Endothelial cell of umbilical vein (primary cell): Measurements from ENCODE around the gene SSH2.

ENCODE experiments used
- EZH2 ChIP-seq: IDR thresholded peaks from 2 replicates; pipeline ENCODE4 v1.6.1; 2012; ENCODE audit warnings: borderline replicate concordance, low read depth, mild to moderate bottlenecking, moderate library complexity, low read length, inconsistent platforms; ENCODE audit not compliant: severe bottlenecking
- GATA2 ChIP-seq: IDR thresholded peaks from 2 replicates; pipeline ENCODE4 v1.7.0; 2011; ENCODE audit warnings: low read depth, mild to moderate bottlenecking, moderate library complexity, mixed read lengths, low read length; ENCODE audit not compliant: insufficient read length, insufficient read depth
- JUN ChIP-seq: IDR thresholded peaks from 2 replicates; pipeline ENCODE4 v1.6.1; 2011; ENCODE audit warnings: borderline replicate concordance, low read depth; ENCODE audit not compliant: insufficient read length, insufficient read depth
- MYC ChIP-seq: IDR thresholded peaks from one replicate; pipeline ENCODE4 v1.6.1; 2011; ENCODE audit warnings: mild to moderate bottlenecking, low read depth, low read length
- POLR2A ChIP-seq: IDR thresholded peaks from 2 replicates; pipeline ENCODE4 v1.6.1; 2012; ENCODE audit warnings: low read depth, mild to moderate bottlenecking, control low read depth, low read length
- POLR2AphosphoS5 ChIP-seq: IDR thresholded peaks from 2 replicates; pipeline ENCODE4 v1.6.1; 2012; ENCODE audit warnings: low read depth, mild to moderate bottlenecking, control low read depth, low read length, moderate library complexity; ENCODE audit not compliant: insufficient read depth
- TF ChIP-seq, protein P1 (sequence below), 2 donors: IDR thresholded peaks; 1 replicate in 1 of 2; 2 replicates in 1 of 2; pipeline ENCODE4 v1.5.1; 2011; ENCODE audit warnings: low read length in 2 of 2, mild to moderate bottlenecking in 2 of 2, moderate library complexity in 2 of 2, control low read depth in 1 of 2, inconsistent platforms in 1 of 2, low read depth in 1 of 2; ENCODE audit not compliant: insufficient read depth in 1 of 2; ENCODE audit errors: extremely low read depth in 1 of 2
- TF ChIP-seq, protein P2 (sequence below): IDR thresholded peaks from 2 replicates; pipeline ENCODE4 v1.6.1; 2011; ENCODE audit not compliant: insufficient read depth, insufficient read length

DNA sequence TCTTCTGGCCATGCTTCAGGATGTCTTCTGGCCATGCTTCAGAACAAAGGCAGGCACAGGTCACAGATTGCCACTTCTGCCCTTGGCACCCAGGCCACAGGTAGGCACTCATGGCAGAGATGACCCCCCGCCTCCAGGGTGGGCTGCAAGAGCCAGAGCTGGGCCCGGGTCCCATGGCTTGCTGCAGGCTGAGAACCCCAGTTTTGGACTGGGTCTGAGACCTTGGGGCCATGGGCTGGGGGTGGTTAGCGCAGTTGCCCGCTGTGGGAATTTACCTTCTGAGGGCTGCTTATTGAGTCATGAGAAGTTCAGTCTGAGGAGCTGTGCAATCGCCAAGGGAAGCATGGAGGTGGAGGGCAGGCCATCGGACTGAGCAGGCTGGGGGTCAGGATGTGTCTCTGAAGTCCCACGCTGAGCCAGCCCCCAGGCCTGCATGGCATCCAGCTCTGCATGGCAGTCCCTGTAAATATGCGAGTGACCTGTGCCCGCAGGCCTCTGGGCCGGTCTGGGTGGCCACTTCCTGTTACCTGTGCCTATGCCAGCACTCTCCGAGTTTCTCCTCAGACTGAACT lies 335.4 kb downstream of the SSH2 start:
- TF ChIP-seq MYC (no peak), POLR2A (no peak), EZH2 (no peak), POLR2AphosphoS5 (no peak), JUN (no peak), GATA2 (no peak)
- TF ChIP-seq, protein P1, sequence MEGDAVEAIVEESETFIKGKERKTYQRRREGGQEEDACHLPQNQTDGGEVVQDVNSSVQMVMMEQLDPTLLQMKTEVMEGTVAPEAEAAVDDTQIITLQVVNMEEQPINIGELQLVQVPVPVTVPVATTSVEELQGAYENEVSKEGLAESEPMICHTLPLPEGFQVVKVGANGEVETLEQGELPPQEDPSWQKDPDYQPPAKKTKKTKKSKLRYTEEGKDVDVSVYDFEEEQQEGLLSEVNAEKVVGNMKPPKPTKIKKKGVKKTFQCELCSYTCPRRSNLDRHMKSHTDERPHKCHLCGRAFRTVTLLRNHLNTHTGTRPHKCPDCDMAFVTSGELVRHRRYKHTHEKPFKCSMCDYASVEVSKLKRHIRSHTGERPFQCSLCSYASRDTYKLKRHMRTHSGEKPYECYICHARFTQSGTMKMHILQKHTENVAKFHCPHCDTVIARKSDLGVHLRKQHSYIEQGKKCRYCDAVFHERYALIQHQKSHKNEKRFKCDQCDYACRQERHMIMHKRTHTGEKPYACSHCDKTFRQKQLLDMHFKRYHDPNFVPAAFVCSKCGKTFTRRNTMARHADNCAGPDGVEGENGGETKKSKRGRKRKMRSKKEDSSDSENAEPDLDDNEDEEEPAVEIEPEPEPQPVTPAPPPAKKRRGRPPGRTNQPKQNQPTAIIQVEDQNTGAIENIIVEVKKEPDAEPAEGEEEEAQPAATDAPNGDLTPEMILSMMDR (IDR thresholded peaks at IDR 0.05; ENCODE audit: extremely low read depth in 1 of 2, insufficient read depth in 1 of 2, low read depth in 1 of 2, low read length in 2 of 2): no peak
- TF ChIP-seq, protein P2, sequence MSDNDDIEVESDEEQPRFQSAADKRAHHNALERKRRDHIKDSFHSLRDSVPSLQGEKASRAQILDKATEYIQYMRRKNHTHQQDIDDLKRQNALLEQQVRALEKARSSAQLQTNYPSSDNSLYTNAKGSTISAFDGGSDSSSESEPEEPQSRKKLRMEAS: no peak
